ENCODE measurements around the gene CYP39A1.

DNA sequence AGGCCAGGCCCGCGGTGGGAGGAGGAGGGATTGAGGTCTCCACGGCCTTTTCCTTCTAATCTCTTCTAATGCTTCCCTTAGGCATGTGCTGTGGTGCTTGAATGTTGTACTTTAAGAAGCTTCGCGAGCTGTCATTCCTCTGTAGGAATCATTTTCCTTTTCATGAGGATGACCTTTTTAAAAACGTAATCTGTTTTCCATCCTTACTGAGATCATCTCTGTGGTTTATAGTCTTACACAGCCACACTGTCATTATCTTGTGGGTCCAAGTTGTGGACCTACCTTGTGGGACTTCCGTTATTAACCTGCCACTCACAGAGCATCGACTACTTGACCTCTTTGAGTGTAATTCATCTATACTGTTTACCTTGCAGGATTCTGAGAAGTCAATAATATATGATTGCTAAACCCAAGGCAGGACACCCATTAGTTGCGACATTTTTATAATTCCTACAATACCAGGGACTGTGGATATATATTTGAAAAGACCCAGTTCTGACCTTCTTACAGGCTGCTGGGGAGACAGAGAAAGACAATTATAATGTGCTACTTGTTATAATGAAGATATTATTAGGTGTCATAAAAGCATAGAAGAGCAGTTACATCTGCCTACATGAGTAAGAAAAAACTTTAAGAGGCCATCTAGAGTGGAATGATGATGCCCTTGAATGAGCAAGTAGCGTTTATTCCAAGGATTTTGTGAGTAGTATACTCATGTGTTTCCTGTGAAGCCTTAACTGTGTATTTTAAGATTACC, 999 bp upstream of the CYP39A1 start:
- TF ChIP-seq NANOG (IDR thresholded peaks at IDR 0.05; ENCODE audit: borderline replicate concordance) (no peak), CREB1 (CRISPR knock-in tag; IDR thresholded peaks at IDR 0.05; ENCODE audit: low read depth) (no peak), EZH2 (IDR thresholded peaks at IDR 0.05; ENCODE audit: low read depth, unreplicated experiment) (no peak), POLR2AphosphoS5 (IDR thresholded peaks at IDR 0.05; ENCODE audit: low read depth) (no peak)
- TF ChIP-seq, protein P1, sequence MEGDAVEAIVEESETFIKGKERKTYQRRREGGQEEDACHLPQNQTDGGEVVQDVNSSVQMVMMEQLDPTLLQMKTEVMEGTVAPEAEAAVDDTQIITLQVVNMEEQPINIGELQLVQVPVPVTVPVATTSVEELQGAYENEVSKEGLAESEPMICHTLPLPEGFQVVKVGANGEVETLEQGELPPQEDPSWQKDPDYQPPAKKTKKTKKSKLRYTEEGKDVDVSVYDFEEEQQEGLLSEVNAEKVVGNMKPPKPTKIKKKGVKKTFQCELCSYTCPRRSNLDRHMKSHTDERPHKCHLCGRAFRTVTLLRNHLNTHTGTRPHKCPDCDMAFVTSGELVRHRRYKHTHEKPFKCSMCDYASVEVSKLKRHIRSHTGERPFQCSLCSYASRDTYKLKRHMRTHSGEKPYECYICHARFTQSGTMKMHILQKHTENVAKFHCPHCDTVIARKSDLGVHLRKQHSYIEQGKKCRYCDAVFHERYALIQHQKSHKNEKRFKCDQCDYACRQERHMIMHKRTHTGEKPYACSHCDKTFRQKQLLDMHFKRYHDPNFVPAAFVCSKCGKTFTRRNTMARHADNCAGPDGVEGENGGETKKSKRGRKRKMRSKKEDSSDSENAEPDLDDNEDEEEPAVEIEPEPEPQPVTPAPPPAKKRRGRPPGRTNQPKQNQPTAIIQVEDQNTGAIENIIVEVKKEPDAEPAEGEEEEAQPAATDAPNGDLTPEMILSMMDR (conservative IDR thresholded peaks at IDR 0.05; ENCODE audit: low read depth in 2 of 2), result no peak
